NT2/D1 (cell line): ENCODE data around the gene MSL1.

Experiments
- SUZ12 ChIP-seq: IDR thresholded peaks from 2 replicates; pipeline ENCODE4 v1.6.1; 2011; ENCODE audit not compliant: insufficient read length, insufficient read depth; ENCODE audit errors: extremely low read depth
- YY1 ChIP-seq: IDR thresholded peaks from 2 replicates; pipeline ENCODE4 v1.6.1; 2011; ENCODE audit not compliant: insufficient read length, insufficient read depth
- ZNF274 ChIP-seq: IDR thresholded peaks from 2 replicates; pipeline ENCODE4 v1.6.1; 2011; ENCODE audit warnings: mild to moderate bottlenecking, low read depth, low read length

- no peak for TF ChIP-seq YY1
- TF ChIP-seq ZNF274 = no peak
- no peak for TF ChIP-seq SUZ12
These were observed 37.7 kb downstream of the MSL1 start for GRCh38 chr17:40159456-40159855.
